WTC11 (cell line): ENCODE data around the gene CSNK2B. TPM values are rescaled to one million over a fixed set of nuclear protein-coding genes. Genes with fewer than 3 reads are reported as not detected.

Experiments
- ATAC-seq: fragments of 200-7000 bp; cut with Tn5 transposase; 2 replicates; pipeline ENCODE4 v1.10.0; 2021; ENCODE audit warnings: mild to moderate bottlenecking, moderate library complexity
- CTCF ChIA-PET: fragments of 300-600 bp; sonication (Branson Sonifier 250); formaldehyde crosslinking; loops from one replicate; lab custom pipeline; 2021; ENCODE audit warnings: antibody characterized with exemption; lab: Charles Lee
- POLR2A ChIA-PET: fragments of 350-600 bp; sonication (Branson Sonifier 250); formaldehyde crosslinking; loops from one replicate; lab custom pipeline; 2021; ENCODE audit warnings: antibody characterized with exemption; lab: Charles Lee
- DNase-seq: peaks from one replicate; pipeline ENCODE4 v3.0.0; 2021; ENCODE audit warnings: low spot score
- H3K27ac Mint-ChIP-seq: 2 replicates; pipeline ENCODE4 v1.8.0; 2021; ENCODE audit warnings: mixed read lengths
- H3K27me3 Mint-ChIP-seq: 2 replicates; pipeline ENCODE4 v1.8.0; 2021; ENCODE audit warnings: low read depth, mild to moderate bottlenecking, moderate library complexity, mixed read lengths
- H3K36me3 Mint-ChIP-seq: 2 replicates; pipeline ENCODE4 v1.8.0; 2021; ENCODE audit warnings: mixed read lengths
- H3K4me1 Mint-ChIP-seq: 2 replicates; pipeline ENCODE4 v1.8.0; 2022; ENCODE audit warnings: mixed read lengths
- H3K4me3 Mint-ChIP-seq: 2 replicates; pipeline ENCODE4 v1.8.0; 2021; ENCODE audit warnings: mild to moderate bottlenecking, moderate library complexity, mixed read lengths
- H3K9me3 Mint-ChIP-seq: 2 replicates; pipeline ENCODE4 v1.8.0; 2021; ENCODE audit warnings: mixed read lengths
- AR ChIP-seq: fragments of 250-450 bp; sonication (Bioruptor Pico); IDR thresholded peaks from 2 replicates; pipeline ENCODE4 v1.9.0; 2021; ENCODE audit warnings: mild to moderate bottlenecking
- E2F4 ChIP-seq: sonication (generic); formaldehyde crosslinking; IDR thresholded peaks from 2 replicates; pipeline ENCODE4 v1.8.1; 2022; ENCODE audit warnings: low read depth, mild to moderate bottlenecking, moderate library complexity, missing genetic modification reagents, borderline replicate concordance
- ELF4 ChIP-seq: sonication (generic); formaldehyde crosslinking; IDR thresholded peaks from 2 replicates; pipeline ENCODE4 v1.8.1; 2022; ENCODE audit warnings: low read depth, mild to moderate bottlenecking, moderate library complexity, missing genetic modification reagents
- EMX1 ChIP-seq: fragments of 250-450 bp; sonication (Bioruptor Pico); IDR thresholded peaks from 2 replicates; pipeline ENCODE4 v1.8.0; 2021; ENCODE audit warnings: mild to moderate bottlenecking
- ERG ChIP-seq: fragments of 250-450 bp; sonication (Bioruptor Pico); IDR thresholded peaks from 2 replicates; pipeline ENCODE4 v1.8.0; 2021; ENCODE audit warnings: mild to moderate bottlenecking
- HMGA2 ChIP-seq: fragments of 250-450 bp; sonication (Bioruptor Pico); IDR thresholded peaks from 2 replicates; pipeline ENCODE4 v1.4.0; 2021; ENCODE audit warnings: mild to moderate bottlenecking, moderate library complexity
- IRF1 ChIP-seq: sonication (generic); formaldehyde crosslinking; IDR thresholded peaks from 2 replicates; pipeline ENCODE4 v1.8.0; 2023; ENCODE audit warnings: missing genetic modification reagents
- KAT7 ChIP-seq: sonication (generic); formaldehyde crosslinking; IDR thresholded peaks from 2 replicates; pipeline ENCODE4 v1.8.1; 2023; ENCODE audit warnings: missing genetic modification reagents, mild to moderate bottlenecking, borderline replicate concordance
- MLX ChIP-seq: sonication (generic); formaldehyde crosslinking; IDR thresholded peaks from 2 replicates; pipeline ENCODE4 v1.8.1; 2023; ENCODE audit warnings: mild to moderate bottlenecking, missing genetic modification reagents, moderate library complexity
- NFATC4 ChIP-seq: fragments of 250-450 bp; sonication (Bioruptor Pico); IDR thresholded peaks from 2 replicates; pipeline ENCODE4 v1.9.0; 2021; ENCODE audit warnings: mild to moderate bottlenecking
- NR3C1 ChIP-seq: sonication (generic); formaldehyde crosslinking; conservative IDR thresholded peaks from 2 replicates; pipeline ENCODE4 v1.8.1; 2023; ENCODE audit warnings: low read depth, mild to moderate bottlenecking, missing genetic modification reagents
- PRRX2 ChIP-seq: fragments of 250-450 bp; sonication (Bioruptor Pico); IDR thresholded peaks from 2 replicates; pipeline ENCODE4 v1.8.0; 2021; ENCODE audit warnings: mild to moderate bottlenecking
- RELA ChIP-seq: sonication (generic); formaldehyde crosslinking; IDR thresholded peaks from 2 replicates; pipeline ENCODE4 v1.8.1; 2022; ENCODE audit warnings: missing genetic modification reagents, mild to moderate bottlenecking, borderline replicate concordance
- ZNF396 ChIP-seq: fragments of 250-450 bp; sonication (Bioruptor Pico); IDR thresholded peaks from 2 replicates; pipeline ENCODE4 v1.8.0; 2021; ENCODE audit warnings: mild to moderate bottlenecking, moderate library complexity, borderline replicate concordance
- total RNA-seq: library from RNA; stranded (reverse); gene quantifications from 3 replicates; pipeline ENCODE4 v1.2.3, GENCODE V29; 2021

The CSNK2B gene
- total RNA-seq, 1 experiment from 2014 or later, result 183 TPM

- Mint-ChIP-seq H3K4me3 (no peak overlapping the region), H3K36me3 (peaks cover 15% of the 10 kb centered on the region), H3K9me3 (no peaks in the 10 kb centered on the region), H3K4me1 (peaks cover 9% of the 10 kb centered on the region), H3K27me3 (peaks cover 11% of the 10 kb centered on the region)
- POLR2A ChIA-PET, result interaction anchor here (0.6 kb wide), 1 partner anchor 285 kb away, joined by 3 read pairs; no protein-coding TSS in a partner anchor
- ATAC-seq, result no peak
- CTCF ChIA-PET, result no interaction called here
- DNase-seq, result no peak
- TF ChIP-seq AR (CRISPR knock-in tag) (no peak), E2F4 (CRISPR knock-in tag) (no peak), MLX (no peak), ELF4 (CRISPR knock-in tag) (no peak), ZNF396 (CRISPR knock-in tag) (no peak), EMX1 (CRISPR knock-in tag) (no peak), ERG (no peak)
- TF ChIP-seq, all 79 proteins: peak for 0
- no peak overlapping the region for H3K27ac Mint-ChIP-seq
Measured at GRCh38 chr6:31686483-31686882, 20.6 kb downstream of the CSNK2B start.

GRCh38 chr6:31687321-31687720 lies 21.4 kb downstream of the CSNK2B start:
- Mint-ChIP-seq H3K9me3 (no peaks in the 10 kb centered on the region), H3K36me3 (peaks cover 15% of the 10 kb centered on the region), H3K27ac (no peak overlapping the region), H3K4me1 (peaks cover 7% of the 10 kb centered on the region), H3K27me3 (peaks cover 3% of the 10 kb centered on the region), H3K4me3 (no peak overlapping the region)
- CTCF ChIA-PET, result interaction anchor here (1.2 kb wide), 1 partner anchor 50 kb away, joined by 5 read pairs; no protein-coding TSS in a partner anchor
- ATAC-seq, result no peak
- POLR2A ChIA-PET, result interaction anchor here (0.5 to 0.6 kb wide), 2 partner anchors 85 to 286 kb away, joined by 3 read pairs; no protein-coding TSS in a partner anchor
- DNase-seq, result no peak
- no peak for TF ChIP-seq IRF1 (CRISPR knock-in tag)
- no peak for TF ChIP-seq HMGA2 (CRISPR knock-in tag)
- no peak for TF ChIP-seq MLX
- TF ChIP-seq NFATC4, result no peak
- no peak for TF ChIP-seq KAT7 (CRISPR knock-in tag)

GRCh38 chr6:31687860-31688693 lies 22.2 kb downstream of the CSNK2B start:
- H3K36me3 Mint-ChIP-seq, result peaks cover 15% of the 10 kb centered on the region
- no peak for TF ChIP-seq PRRX2
- TF ChIP-seq NR3C1 (CRISPR knock-in tag), result no peak
- TF ChIP-seq RELA (CRISPR knock-in tag), result no peak
- TF ChIP-seq, all 79 proteins: peak for 0
- ChIA-PET CTCF (interaction anchor here (1.2 to 1.7 kb wide), 2 partner anchors 50 to 139 kb away, joined by 4 to 5 read pairs; partner anchors contain the start of gene HSPA1B), POLR2A (no interaction called here)
- Mint-ChIP-seq H3K4me3 (no peak overlapping the region), H3K4me1 (peaks cover 7% of the 10 kb centered on the region), H3K27me3 (no peaks in the 10 kb centered on the region; the same call in 1 of the 2 replicates), H3K27ac (no peak overlapping the region), H3K9me3 (no peaks in the 10 kb centered on the region)
- DNase-seq, result no peak
- ATAC-seq, result no peak
